HG02885 (cell line): ENCODE measurements around the gene AHSA1.
A peak's percentile ranks its signal among the peaks of the same experiment; 100 is the strongest.
"Not testable (repeated sequence)": the region's sequence is repeated elsewhere in the genome, so short reads cannot be mapped to it uniquely, and the experiment has no call there.

ENCODE experiments used
- ATAC-seq: cut with Tn5 transposase; IDR thresholded peaks from one replicate; pipeline ENCODE4 v1.9.1; 2021; ENCODE audit warnings: mild to moderate bottlenecking; ENCODE audit not compliant: unreplicated experiment, poor library complexity

AHSA1 gene

GRCh38 chr14:77457522-77458248 lies at the start of gene AHSA1, which contains the start of gene VIPAS39:
Gene AHSA1, plus strand, starts transcription at chr14:77458093. Its CDS starts 97 bp downstream, at chr14:77458190.
Gene VIPAS39, minus strand, starts transcription at chr14:77457601. Its CDS starts 3,499 bp downstream, at chr14:77454102.
- ATAC-seq: peak; percentile 92

- ATAC-seq: no peak
These were observed 48.8 kb upstream of the AHSA1 start for GRCh38 chr14:77409131-77409533.

- ATAC-seq: not testable (repeated sequence)
These were observed 42.4 kb upstream of the AHSA1 start for GRCh38 chr14:77415403-77416030.

DNA sequence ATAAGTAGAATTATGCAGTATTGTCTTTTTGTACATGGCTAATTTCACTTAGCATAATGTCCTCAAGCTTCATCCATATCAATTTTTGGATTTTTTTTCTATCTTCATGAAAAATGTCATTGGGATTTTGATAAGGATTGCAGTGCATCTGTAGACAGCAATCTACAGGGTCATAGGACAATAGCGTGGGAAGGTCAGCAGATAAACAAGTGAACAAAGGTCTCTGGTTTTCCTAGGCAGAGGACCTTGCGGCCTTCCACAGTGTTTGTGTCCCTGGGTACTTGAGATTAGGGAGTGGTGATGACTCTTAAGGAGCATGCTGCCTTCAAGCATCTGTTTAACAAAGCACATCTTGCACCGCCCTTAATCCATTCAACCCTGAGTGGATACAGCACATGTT lies 41.8 kb upstream of the AHSA1 start:
- ATAC-seq: not testable (repeated sequence)

GRCh38 chr14:77416836-77417235 lies 41.1 kb upstream of the AHSA1 start:
- ATAC-seq: no peak

- ATAC-seq: no peak
These were observed 36.7 kb upstream of the AHSA1 start for GRCh38 chr14:77421201-77421600.

GRCh38 chr14:77423423-77423822 lies 34.5 kb upstream of the AHSA1 start, which contains the start of gene NOXRED1:
Gene NOXRED1, minus strand, starts transcription at chr14:77423523. Its CDS starts 634 bp downstream, at chr14:77422889.
- no peak for ATAC-seq

DNA sequence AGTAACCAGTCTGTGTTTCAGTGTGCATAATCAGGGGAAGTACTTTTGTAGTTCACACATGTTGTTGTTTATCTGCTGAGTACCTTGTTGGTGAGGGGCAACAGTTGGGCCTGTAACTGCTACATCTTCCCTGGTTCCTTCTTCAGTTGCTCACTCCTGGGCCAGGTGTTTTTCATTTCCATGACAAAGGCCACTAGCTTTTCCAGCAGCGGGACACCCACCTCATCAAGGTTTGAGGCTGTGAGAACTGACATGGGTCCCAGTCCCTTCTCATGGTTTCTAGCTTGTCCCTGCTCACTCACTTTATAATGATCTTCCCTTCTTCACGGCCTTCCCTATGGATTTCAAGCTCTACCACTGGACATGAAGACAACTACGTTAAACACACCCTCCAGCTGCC lies 33.0 kb upstream of the AHSA1 start:
- ATAC-seq: no peak

DNA sequence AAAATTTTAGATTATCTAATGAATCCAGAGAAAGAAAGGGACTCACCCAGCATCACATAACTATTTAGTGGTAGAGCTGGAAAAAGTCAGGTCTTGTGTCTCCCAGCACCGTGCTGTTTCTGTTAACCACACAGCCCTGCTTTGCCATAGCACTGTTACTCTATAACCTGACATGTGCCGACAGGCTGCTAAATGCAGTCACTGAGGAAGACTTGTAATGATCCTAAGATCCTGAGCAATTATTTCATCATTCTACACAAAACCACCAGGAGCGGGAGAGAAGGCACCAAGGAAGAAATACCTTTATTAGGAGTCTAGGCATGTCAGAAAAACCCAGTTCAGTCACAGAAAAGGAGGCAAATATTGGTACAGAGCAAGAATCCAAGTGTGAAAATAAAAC lies 31.5 kb upstream of the AHSA1 start:
- ATAC-seq: no peak

GRCh38 chr14:77436042-77436441 lies 21.9 kb upstream of the AHSA1 start:
- no peak for ATAC-seq

DNA sequence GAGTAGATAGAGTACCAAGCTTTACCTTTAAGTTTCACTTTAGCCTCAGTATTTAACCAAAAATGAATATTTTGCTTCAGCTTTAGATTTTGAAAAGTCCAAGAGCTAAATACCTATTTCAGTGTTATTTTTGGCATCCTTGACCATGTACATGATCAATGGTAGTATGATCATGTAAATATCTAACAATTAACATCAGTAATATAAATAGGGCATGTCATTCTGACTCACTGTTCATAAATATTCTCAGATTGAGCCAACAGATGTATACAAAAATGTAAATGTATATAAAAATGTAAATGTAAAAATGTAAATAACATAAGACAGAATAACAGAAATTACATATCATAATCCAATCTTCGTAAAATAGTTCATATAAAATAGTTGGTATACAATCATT lies 19.3 kb upstream of the AHSA1 start:
- no peak for ATAC-seq

GRCh38 chr14:77439861-77440260 lies 18.0 kb upstream of the AHSA1 start:
- ATAC-seq: no peak

GRCh38 chr14:77442196-77442595 lies 15.7 kb upstream of the AHSA1 start:
- ATAC-seq: no peak

- no peak for ATAC-seq
These were observed 1.8 kb upstream of the AHSA1 start for GRCh38 chr14:77455966-77456640.

DNA sequence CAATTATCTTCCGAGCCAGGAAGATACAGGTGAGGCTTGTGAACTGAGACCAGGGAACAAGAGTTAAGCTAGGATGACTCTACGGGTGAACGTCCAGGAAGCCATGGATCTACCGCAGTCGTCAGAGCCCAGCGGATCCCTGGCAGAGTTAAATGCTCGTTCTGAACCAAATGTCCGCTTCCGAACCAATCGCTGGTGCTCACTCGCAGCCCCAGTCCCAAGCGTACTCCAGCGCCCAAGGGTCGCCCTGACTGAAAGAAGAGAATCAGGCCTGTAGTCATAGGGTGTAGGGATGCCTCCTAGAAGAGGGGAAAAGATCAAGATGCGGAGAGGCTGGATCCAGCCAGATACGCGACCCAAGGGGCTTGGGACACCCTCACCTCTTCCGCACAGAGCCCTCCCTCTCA lies 775 bp upstream of the AHSA1 start:
- ATAC-seq: no peak

- peak; percentile 20 for ATAC-seq
These were observed 507 bp downstream of the AHSA1 start for GRCh38 chr14:77458249-77458950.

DNA sequence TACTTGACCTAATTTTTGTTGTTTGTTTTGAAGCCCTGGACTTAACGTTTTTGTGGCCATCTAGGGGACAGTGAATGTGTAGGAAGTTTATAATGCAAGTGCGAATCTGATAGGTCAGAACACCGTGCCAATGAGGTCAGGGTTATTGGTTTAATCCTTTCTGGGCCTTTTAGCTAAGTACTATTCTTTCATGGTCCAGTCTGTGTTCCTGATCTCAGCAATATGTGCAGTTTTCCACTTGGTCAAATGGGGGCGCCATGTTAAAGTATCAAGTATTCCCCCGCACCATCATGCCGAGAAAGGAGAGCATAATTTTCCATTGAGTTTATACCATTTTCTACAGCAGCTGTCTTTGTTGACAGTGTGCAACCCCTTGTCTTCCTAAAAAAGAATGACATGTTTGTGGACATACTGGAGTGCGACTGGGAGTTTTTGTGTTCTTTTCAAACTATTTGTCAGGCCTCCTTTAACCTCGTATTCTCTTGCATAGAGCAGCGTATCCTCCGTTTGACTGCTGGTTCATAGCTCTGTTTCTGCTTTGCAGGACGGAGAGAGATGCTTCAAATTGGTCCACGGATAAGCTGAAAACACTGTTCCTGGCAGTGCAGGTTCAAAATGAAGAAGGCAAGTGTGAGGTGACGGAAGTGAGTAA lies 1.3 kb downstream of the AHSA1 start:
- no peak for ATAC-seq

- ATAC-seq: no peak
These were observed 9.9 kb downstream of the AHSA1 start for GRCh38 chr14:77467801-77468200.

DNA sequence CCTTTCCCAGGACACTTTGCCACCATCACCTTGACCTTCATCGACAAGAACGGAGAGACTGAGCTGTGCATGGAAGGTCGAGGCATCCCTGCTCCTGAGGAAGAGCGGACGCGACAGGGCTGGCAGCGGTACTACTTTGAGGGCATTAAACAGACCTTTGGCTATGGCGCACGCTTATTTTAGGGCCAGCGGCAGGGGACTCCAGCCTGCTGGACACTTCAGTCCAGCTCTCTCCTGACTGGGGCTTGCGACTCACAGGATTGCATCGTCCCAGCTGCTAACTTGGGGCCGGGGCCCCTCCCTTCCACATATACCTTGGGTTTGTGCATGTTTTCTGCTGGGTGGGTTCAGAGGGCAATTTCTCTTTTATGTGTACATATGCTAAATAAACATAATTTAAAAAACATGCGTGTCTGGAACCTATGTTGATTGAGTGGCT lies 11.2 kb downstream of the AHSA1 start:
- ATAC-seq: no peak

- ATAC-seq: no peak
These were observed 11.6 kb downstream of the AHSA1 start for GRCh38 chr14:77469539-77469938.
